ENCODE results near the gene CCT6A.
"Not testable (repeated sequence)": the region's sequence is repeated elsewhere in the genome, so short reads cannot be mapped to it uniquely, and the experiment has no call there.

Gene CCT6A

GRCh38 chr7:56087445-56087844 lies 35.9 kb downstream of the CCT6A start:
- DNase-seq (ENCODE audit: low spot score) = no peak
- no peak for TF ChIP-seq CTCF (IDR thresholded peaks at IDR 0.05; ENCODE audit: extremely low read depth, insufficient read depth, missing control alignments)
- in situ Hi-C loops (cut with MboI; ENCODE audit: low pct_unique_long_range_greater_than_20kb, low sequenced_read_pairs, unreplicated experiment) = loop anchor here (25.0 kb wide), 1 partner anchor 450 kb away; no protein-coding TSS in a partner anchor

GRCh38 chr7:56091591-56091990 lies 40.0 kb downstream of the CCT6A start:
- DNase-seq (ENCODE audit: low spot score) = no peak
- in situ Hi-C loops (cut with MboI; ENCODE audit: low pct_unique_long_range_greater_than_20kb, low sequenced_read_pairs, unreplicated experiment) = loop anchor here (25.0 kb wide), 1 partner anchor 454 kb away; no protein-coding TSS in a partner anchor
- no peak for TF ChIP-seq CTCF (IDR thresholded peaks at IDR 0.05; ENCODE audit: extremely low read depth, insufficient read depth, missing control alignments)

- not testable (repeated sequence) for DNase-seq (ENCODE audit: low spot score)
- in situ Hi-C loops (cut with MboI; ENCODE audit: low pct_unique_long_range_greater_than_20kb, low sequenced_read_pairs, unreplicated experiment) = loop anchor here (25.0 kb wide), 1 partner anchor 455 kb away; no protein-coding TSS in a partner anchor
Observed at GRCh38 chr7:56092388-56092787, 40.8 kb downstream of the CCT6A start.

GRCh38 chr7:56092789-56093531 lies 41.4 kb downstream of the CCT6A start, which contains the start of gene PHKG1:
Gene PHKG1, minus strand, starts transcription at chr7:56092952. Its CDS starts 4,011 bp downstream, at chr7:56088941.
- in situ Hi-C loops (cut with MboI; ENCODE audit: low pct_unique_long_range_greater_than_20kb, low sequenced_read_pairs, unreplicated experiment) = loop anchor here (25.0 kb wide), 1 partner anchor 456 kb away; no protein-coding TSS in a partner anchor
- no peak for DNase-seq (ENCODE audit: low spot score)
- TF ChIP-seq CTCF (IDR thresholded peaks at IDR 0.05; ENCODE audit: extremely low read depth, insufficient read depth, missing control alignments) = peak; percentile 24

GRCh38 chr7:56097700-56098099 lies 46.1 kb downstream of the CCT6A start:
- no peak for TF ChIP-seq CTCF (IDR thresholded peaks at IDR 0.05; ENCODE audit: extremely low read depth, insufficient read depth, missing control alignments)

GRCh38 chr7:56098187-56099008 lies 46.8 kb downstream of the CCT6A start:
- not testable (repeated sequence) for DNase-seq (ENCODE audit: low spot score)
- in situ Hi-C loops (cut with MboI; ENCODE audit: low pct_unique_long_range_greater_than_20kb, low sequenced_read_pairs, unreplicated experiment) = loop anchor here (25.0 kb wide), 1 partner anchor 461 kb away; no protein-coding TSS in a partner anchor

More at GRCh38 chr7:56097700-56098099, 46.1 kb downstream of the CCT6A start:
- in situ Hi-C loops (cut with MboI; ENCODE audit: low pct_unique_long_range_greater_than_20kb, low sequenced_read_pairs, unreplicated experiment) = loop anchor here (25.0 kb wide), 1 partner anchor 460 kb away; no protein-coding TSS in a partner anchor
- DNase-seq (ENCODE audit: low spot score) = no peak

- DNase-seq (ENCODE audit: low spot score) = no peak
- no peak for TF ChIP-seq CTCF (IDR thresholded peaks at IDR 0.05; ENCODE audit: extremely low read depth, insufficient read depth, missing control alignments)
- in situ Hi-C loops (cut with MboI; ENCODE audit: low pct_unique_long_range_greater_than_20kb, low sequenced_read_pairs, unreplicated experiment) = loop anchor here (25.0 kb wide), 1 partner anchor 462 kb away; no protein-coding TSS in a partner anchor
Observed at GRCh38 chr7:56099653-56100052, 48.1 kb downstream of the CCT6A start.

GRCh38 chr7:56104138-56104537 lies 52.6 kb downstream of the CCT6A start:
- DNase-seq (ENCODE audit: low spot score); in situ Hi-C loops (cut with MboI; ENCODE audit: low pct_unique_long_range_greater_than_20kb, low sequenced_read_pairs, unreplicated experiment): not testable (repeated sequence)
